Hepatocyte (in vitro differentiated cells): Measurements from ENCODE around the gene PCDHGA7.

Experiments
- EZH2 ChIP-seq: fragments of 200-600 bp; sonication (generic); IDR thresholded peaks from 2 replicates; pipeline ENCODE4 v1.6.1; 2016; ENCODE audit warnings: antibody characterized with exemption, mild to moderate bottlenecking, borderline replicate concordance
- EZH2phosphoT487 ChIP-seq: fragments of 200-600 bp; sonication (generic); IDR thresholded peaks from one replicate; pipeline ENCODE4 v1.6.1; 2018; ENCODE audit warnings: antibody characterized with exemption, mild to moderate bottlenecking, low read depth, moderate library complexity; ENCODE audit not compliant: unreplicated experiment, severe bottlenecking
- TF ChIP-seq, protein P1 (sequence below): fragments of 200-600 bp; sonication (generic); IDR thresholded peaks from 2 replicates; pipeline ENCODE4 v1.5.1; 2016; ENCODE audit warnings: antibody characterized with exemption, mild to moderate bottlenecking; ENCODE audit not compliant: poor library complexity

DNA sequence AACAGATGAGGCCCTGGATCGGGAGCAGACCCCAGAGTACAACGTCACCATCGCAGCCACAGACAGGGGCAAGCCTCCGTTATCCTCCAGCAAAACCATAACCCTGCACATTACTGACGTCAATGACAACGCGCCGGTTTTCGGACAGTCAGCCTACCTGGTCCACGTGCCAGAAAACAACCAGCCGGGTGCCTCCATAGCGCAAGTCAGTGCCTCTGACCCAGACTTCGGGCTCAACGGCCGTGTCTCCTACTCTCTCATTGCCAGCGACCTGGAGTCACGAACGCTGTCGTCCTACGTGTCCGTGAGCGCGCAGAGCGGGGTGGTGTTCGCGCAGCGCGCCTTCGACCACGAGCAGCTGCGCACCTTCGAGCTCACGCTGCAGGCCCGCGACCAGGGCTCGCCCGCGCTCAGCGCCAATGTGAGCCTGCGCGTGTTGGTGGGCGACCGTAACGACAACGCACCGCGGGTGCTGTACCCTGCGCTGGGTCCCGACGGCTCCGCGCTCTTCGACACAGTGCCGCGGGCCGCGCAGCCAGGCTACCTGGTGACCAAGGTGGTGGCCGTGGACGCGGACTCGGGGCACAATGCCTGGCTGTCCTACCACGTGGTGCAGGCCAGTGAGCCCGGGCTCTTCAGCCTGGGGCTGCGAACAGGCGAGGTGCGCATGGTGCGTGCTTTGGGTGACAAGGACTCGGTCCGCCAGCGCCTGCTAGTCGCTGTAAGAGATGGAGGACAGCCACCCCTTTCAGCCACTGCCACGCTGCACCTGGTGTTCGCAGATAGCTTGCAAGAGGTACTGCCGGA, 36.7 kb downstream of the PCDHGA7 start:
- TF ChIP-seq, protein P1, sequence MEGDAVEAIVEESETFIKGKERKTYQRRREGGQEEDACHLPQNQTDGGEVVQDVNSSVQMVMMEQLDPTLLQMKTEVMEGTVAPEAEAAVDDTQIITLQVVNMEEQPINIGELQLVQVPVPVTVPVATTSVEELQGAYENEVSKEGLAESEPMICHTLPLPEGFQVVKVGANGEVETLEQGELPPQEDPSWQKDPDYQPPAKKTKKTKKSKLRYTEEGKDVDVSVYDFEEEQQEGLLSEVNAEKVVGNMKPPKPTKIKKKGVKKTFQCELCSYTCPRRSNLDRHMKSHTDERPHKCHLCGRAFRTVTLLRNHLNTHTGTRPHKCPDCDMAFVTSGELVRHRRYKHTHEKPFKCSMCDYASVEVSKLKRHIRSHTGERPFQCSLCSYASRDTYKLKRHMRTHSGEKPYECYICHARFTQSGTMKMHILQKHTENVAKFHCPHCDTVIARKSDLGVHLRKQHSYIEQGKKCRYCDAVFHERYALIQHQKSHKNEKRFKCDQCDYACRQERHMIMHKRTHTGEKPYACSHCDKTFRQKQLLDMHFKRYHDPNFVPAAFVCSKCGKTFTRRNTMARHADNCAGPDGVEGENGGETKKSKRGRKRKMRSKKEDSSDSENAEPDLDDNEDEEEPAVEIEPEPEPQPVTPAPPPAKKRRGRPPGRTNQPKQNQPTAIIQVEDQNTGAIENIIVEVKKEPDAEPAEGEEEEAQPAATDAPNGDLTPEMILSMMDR = no peak
- TF ChIP-seq EZH2 (no peak), EZH2phosphoT487 (no peak)
